ENCODE data around the gene AGPAT3. TPM values are rescaled to one million over a fixed set of nuclear protein-coding genes. Genes with fewer than 3 reads are reported as not detected.

Gene AGPAT3
- total RNA-seq, 4 donors from 2014 or later, result 31.7 to 35.7 (median 33.0) TPM

- H3K9me3 ChIP-seq, result no peaks in the 10 kb centered on the region
- no peak overlapping the region for H3K4me3 ChIP-seq
- H3K27me3 ChIP-seq, result peaks cover 0 to 25% (median 0%) of the 10 kb centered on the region in 4 donors
- intact Hi-C loops (cut with DNase I), result loop anchor here (10.0 kb wide), 1 partner anchor 48 kb away; no protein-coding TSS in a partner anchor
- no peaks in the 10 kb centered on the region for H3K36me3 ChIP-seq
- TF ChIP-seq POLR2A (IDR thresholded peaks at IDR 0.05) (no peak), CTCF (IDR thresholded peaks at IDR 0.05) (no peak)
- 17 to 45% methylated on average over 12 to 13 of the region's 18 CpGs for WGBS, 2 donors
- DNase-seq, result no peak
- peaks cover 0 to 31% (median 3%) of the 10 kb centered on the region in 3 donors for H3K4me1 ChIP-seq
- peak overlapping the region in 1 of 4 donors; percentile 15 for H3K27ac ChIP-seq
Measured at GRCh38 chr21:43827015-43827611, 37.9 kb upstream of the AGPAT3 start.

GRCh38 chr21:43829161-43829560 is 35.9 kb upstream of the AGPAT3 start:
- intact Hi-C loops (cut with DNase I), result loop anchor here (10.0 kb wide), 1 partner anchor 46 kb away; no protein-coding TSS in a partner anchor
- peaks cover 0 to 33% (median 0%) of the 10 kb centered on the region in 4 donors for H3K27me3 ChIP-seq
- WGBS, 2 donors, result 86 to 90% methylated on average over 7 to 11 of the region's 12 CpGs
- DNase-seq, result no peak
- H3K4me3 ChIP-seq, result no peak overlapping the region
- no peak for TF ChIP-seq CTCF (IDR thresholded peaks at IDR 0.05)
- no peak for TF ChIP-seq POLR2A (IDR thresholded peaks at IDR 0.05)
- H3K36me3 ChIP-seq, result no peaks in the 10 kb centered on the region
- H3K4me1 ChIP-seq, result peaks cover 0 to 29% (median 3%) of the 10 kb centered on the region in 3 donors
- no peaks in the 10 kb centered on the region for H3K9me3 ChIP-seq
- H3K27ac ChIP-seq, result no peak overlapping the region

- H3K36me3 ChIP-seq, result no peaks in the 10 kb centered on the region
- no peak overlapping the region for H3K4me3 ChIP-seq
- intact Hi-C loops (cut with DNase I), result loop anchor here (10.0 kb wide), 1 partner anchor 45 kb away; no protein-coding TSS in a partner anchor
- DNase-seq, result no peak
- peaks cover 0 to 38% (median 0%) of the 10 kb centered on the region in 4 donors for H3K27me3 ChIP-seq
- TF ChIP-seq POLR2A (IDR thresholded peaks at IDR 0.05) (no peak), CTCF (IDR thresholded peaks at IDR 0.05) (no peak)
- no peak overlapping the region for H3K27ac ChIP-seq
- peaks cover 0 to 26% (median 0%) of the 10 kb centered on the region in 3 donors for H3K4me1 ChIP-seq
- no peaks in the 10 kb centered on the region for H3K9me3 ChIP-seq
- 37 to 65% methylated on average over 11 to 12 of the region's 22 CpGs for WGBS, 2 donors
Measured at GRCh38 chr21:43829575-43830119, 35.4 kb upstream of the AGPAT3 start.

GRCh38 chr21:43832158-43832550 is 32.9 kb upstream of the AGPAT3 start:
- intact Hi-C loops (cut with DNase I), result no loop called here
- no peaks in the 10 kb centered on the region for H3K36me3 ChIP-seq
- H3K4me1 ChIP-seq, result peaks cover 0 to 14% (median 6%) of the 10 kb centered on the region in 3 donors
- WGBS, 2 donors, result 85 to 95% methylated on average over 10 to 14 of the region's 14 CpGs
- H3K27ac ChIP-seq, result no peak overlapping the region
- no peak for TF ChIP-seq CTCF (IDR thresholded peaks at IDR 0.05)
- no peak for TF ChIP-seq POLR2A (IDR thresholded peaks at IDR 0.05)
- H3K27me3 ChIP-seq, result peaks cover 0 to 42% (median 0%) of the 10 kb centered on the region in 4 donors
- no peak for DNase-seq
- H3K4me3 ChIP-seq, result no peak overlapping the region
- no peaks in the 10 kb centered on the region for H3K9me3 ChIP-seq

GRCh38 chr21:43832648-43833047 is 32.4 kb upstream of the AGPAT3 start:
- DNase-seq, result no peak
- TF ChIP-seq CTCF (IDR thresholded peaks at IDR 0.05), result no peak
- TF ChIP-seq POLR2A (IDR thresholded peaks at IDR 0.05), result no peak
- Histone ChIP-seq H3K27me3 (peaks cover 0 to 42% (median 0%) of the 10 kb centered on the region in 4 donors), H3K4me3 (no peak overlapping the region), H3K9me3 (no peaks in the 10 kb centered on the region), H3K36me3 (no peaks in the 10 kb centered on the region), H3K27ac (no peak overlapping the region), H3K4me1 (peaks cover 0 to 14% (median 6%) of the 10 kb centered on the region in 3 donors)
- 77 to 93% methylated on average over 3 to 8 of the region's 10 CpGs for WGBS, 2 donors
- intact Hi-C loops (cut with DNase I), result no loop called here

Measured in esophagus squamous epithelium (tissue), 5 donors.